Measurements from ENCODE around the gene FEZF2. TPM values are rescaled to one million over a fixed set of nuclear protein-coding genes. Genes with fewer than 3 reads are reported as not detected.

Gene FEZF2
- total and polyA plus RNA-seq, 2 of the 8 experiments (the other 6 are each of a cell fraction or from before 2014, with no cell fraction given): 0.06 TPM; not detected in 1

GRCh38 chr3:62370858-62371719 lies 2.3 kb downstream of the FEZF2 start:
- WGBS, 2 experiments (ENCODE audit: extremely low coverage in 1 of 2, insufficient coverage in 1 of 2, insufficient read length in 1 of 2, insufficient replicate concordance in 2 of 2, low coverage in 1 of 2, low lambda C conversion rate in 2 of 2, missing lambda C conversion rate in 1 of 2): 3% methylated on average over 49 of the region's 49 CpGs; no CpG with 5 or more reads in 1 of the 2 experiments
- H3K23me2 ChIP-seq (ENCODE audit: low read depth, low read length): peaks cover 2% of the 10 kb centered on the region; the same call in 1 of the 2 replicates
- TF ChIP-seq RNF2 (IDR thresholded peaks at IDR 0.05; ENCODE audit: borderline replicate concordance, low read depth, low read length, missing control alignments, poor library complexity, severe bottlenecking): peak; percentile 93
- no peak for TF ChIP-seq NRF1 (IDR thresholded peaks at IDR 0.05; ENCODE audit: low read depth, low read length)
- TF ChIP-seq E2F6 (IDR thresholded peaks at IDR 0.05): 0 out of 2 replicates have a peak, but pooled peaks have one; percentile 33
- TF ChIP-seq GABPA (IDR thresholded peaks at IDR 0.05; ENCODE audit: borderline replicate concordance, insufficient read depth, low read length): no peak
- peak; percentile 92 for TF ChIP-seq EZH2 (IDR thresholded peaks at IDR 0.05; ENCODE audit: low read depth, low read length, severe bottlenecking)
- peak; percentile 95 for TF ChIP-seq SUZ12 (IDR thresholded peaks at IDR 0.05; ENCODE audit: low read length)
- TF ChIP-seq BCL11A (IDR thresholded peaks at IDR 0.05; ENCODE audit: low read depth in 2 of 2, low read length in 2 of 2): no peak
- TF ChIP-seq MAX (IDR thresholded peaks at IDR 0.05): 0 out of 2 replicates have a peak, but pooled peaks have one; percentile 6

More at GRCh38 chr3:62370858-62371719, 2.3 kb downstream of the FEZF2 start:
- no peak overlapping the region for H3K14ac ChIP-seq (ENCODE audit: insufficient read length)
- H2BK20ac ChIP-seq (ENCODE audit: low read length): peak overlapping the region; percentile 90
- H4K8ac ChIP-seq (ENCODE audit: extremely low read depth, insufficient read depth, low read length): peak overlapping the region; percentile 53; the same call in 1 of the 2 replicates
- peaks cover 20 to 70% (median 42%) of the 10 kb centered on the region in 4 experiments for H3K4me1 ChIP-seq (replicated peaks in 1 of 4; ENCODE audit: control insufficient read depth in 3 of 4, insufficient read depth in 4 of 4, low read length in 3 of 4)
- H3K4me3 ChIP-seq (ENCODE audit: extremely low read depth in 1 of 4, insufficient read depth in 2 of 4, low read depth in 3 of 4, low read length in 4 of 4): peak overlapping the region in 3 of 4 experiments; percentile 13 to 60 (median 26); a peak in 5 of 8 replicates
- DNase-seq (ENCODE audit: low read depth in 1 of 2, low spot score in 2 of 2) (peak in 1 of 2 experiments; percentile 70), FAIRE-seq (no peak)
- no peak overlapping the region for H2BK15ac ChIP-seq (ENCODE audit: low read length)
- H2BK120ac ChIP-seq (replicated peaks; ENCODE audit: low read depth, low read length): no peak overlapping the region
- peak overlapping the region; percentile 51; the same call in 1 of the 2 replicates for H3K18ac ChIP-seq (ENCODE audit: extremely low read depth, low read length)
- peak overlapping the region; percentile 92; the same call in 1 of the 2 replicates for H2BK12ac ChIP-seq (ENCODE audit: low read depth, low read length)
- ChIA-PET CTCF (ENCODE audit: partially characterized antibody) (interaction anchor here (1.2 to 1.5 kb wide), 3 partner anchors 11 to 116 kb away, joined by 3 to 4 read pairs (median 3); no protein-coding TSS in a partner anchor), POLR2A (ENCODE audit: partially characterized antibody) (interaction anchor here (0.9 to 4.6 kb wide), 2 partner anchors 8 to 10 kb away, joined by 4 to 26 read pairs; no protein-coding TSS in a partner anchor)
- H3K23ac ChIP-seq (ENCODE audit: insufficient read length): no peak overlapping the region
- no peaks in the 10 kb centered on the region for H3K36me3 ChIP-seq (ENCODE audit: control insufficient read depth in 2 of 4, insufficient read depth in 4 of 4, low read length in 3 of 4)
- no peaks in the 10 kb centered on the region for H3K79me2 ChIP-seq (ENCODE audit: control insufficient read depth in 1 of 2, insufficient read depth in 2 of 2, low read length in 2 of 2)
- peak overlapping the region; percentile 56 to 90 for H3K4me2 ChIP-seq (ENCODE audit: insufficient read depth in 1 of 2, low read depth in 2 of 2, low read length in 2 of 2)
- H4K91ac ChIP-seq (replicated peaks; ENCODE audit: insufficient read length, low read length): peak overlapping the region; percentile 41
- peaks cover 92 to 100% (median 98%) of the 10 kb centered on the region in 4 experiments for H3K27me3 ChIP-seq (replicated peaks in 1 of 4; ENCODE audit: control insufficient read depth in 3 of 4, extremely low read depth in 1 of 4, insufficient read depth in 3 of 4, low read length in 3 of 4)
- H3K27ac ChIP-seq (ENCODE audit: low read depth, low read length): no peak overlapping the region
- no peaks in the 10 kb centered on the region; a peak in 1 of 4 replicates for H3K9me3 ChIP-seq (ENCODE audit: insufficient read depth in 2 of 2, low read depth in 1 of 2, low read length in 1 of 2)
- H4K20me1 ChIP-seq (replicated peaks in 1 of 2; ENCODE audit: control insufficient read depth in 1 of 2, insufficient read depth in 2 of 2, low read length in 2 of 2): peaks cover 2 to 16% of the 10 kb centered on the region in 2 experiments
- H4K5ac ChIP-seq (ENCODE audit: insufficient read length, low read depth, low read length): no peak overlapping the region
- no peak overlapping the region for H2BK5ac ChIP-seq (ENCODE audit: low read depth, low read length)
- H3K9ac ChIP-seq (replicated peaks in 1 of 4; ENCODE audit: extremely low read depth in 1 of 4, low read depth in 3 of 4, low read length in 3 of 4): no peak overlapping the region
- no peak overlapping the region for H3K56ac ChIP-seq (replicated peaks; ENCODE audit: insufficient read length, low read depth, low read length)
- H3K4ac ChIP-seq (replicated peaks; ENCODE audit: insufficient read length, low read depth, low read length): no peak overlapping the region
- no peaks in the 10 kb centered on the region for H3K79me1 ChIP-seq (ENCODE audit: low read depth, low read length)
- H2AK5ac ChIP-seq (ENCODE audit: low read depth, low read length): no peak overlapping the region
- no peak overlapping the region for H2AFZ ChIP-seq (ENCODE audit: low read length)
